ENCODE results near the gene ANKRD60. TPM values are rescaled to one million over a fixed set of nuclear protein-coding genes. Genes with fewer than 3 reads are reported as not detected.

The ANKRD60 gene
- total and polyA plus RNA-seq, 2 of the 4 experiments (the other 2 are of a cell fraction) = not detected

DNA sequence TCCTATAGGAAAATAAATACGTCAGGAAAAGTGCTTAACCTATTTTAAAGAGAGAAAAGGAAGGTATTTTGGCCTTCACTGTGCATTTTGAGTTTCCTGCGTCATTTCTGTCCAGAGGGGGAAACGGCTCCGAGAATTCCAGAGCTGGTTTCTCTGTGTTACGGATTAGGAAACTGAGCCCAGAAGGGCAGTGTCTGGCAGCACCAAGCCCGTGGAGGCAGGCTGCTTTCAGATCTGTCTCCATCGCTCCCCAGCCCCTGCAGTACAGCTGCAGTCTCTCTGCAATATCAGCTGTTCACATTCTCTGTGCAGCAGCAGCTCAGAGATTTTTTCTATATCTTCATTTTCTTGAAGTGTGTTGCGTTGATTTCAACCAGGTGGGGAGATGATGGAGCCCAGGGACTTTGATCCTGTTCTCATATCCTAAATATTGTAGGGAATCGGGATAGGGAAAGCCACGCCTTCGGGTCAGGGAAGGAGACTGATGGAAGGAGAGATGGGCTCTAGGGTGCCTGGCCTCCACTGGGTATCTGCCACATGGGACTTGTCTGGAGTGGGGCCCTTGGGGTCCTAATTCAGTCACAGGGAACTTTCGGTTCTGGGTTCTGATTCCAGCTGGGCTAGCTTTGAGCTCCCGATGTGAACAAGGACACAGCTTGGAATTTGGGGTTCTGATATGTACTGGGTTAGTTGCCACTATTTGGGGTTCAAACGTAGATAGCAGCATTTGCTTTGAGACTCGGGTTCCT is 2.8 kb downstream of the ANKRD60 start (continued):
- TF ChIP-seq RAD21 (IDR thresholded peaks at IDR 0.05; ENCODE audit: low read length) = no peak

DNA sequence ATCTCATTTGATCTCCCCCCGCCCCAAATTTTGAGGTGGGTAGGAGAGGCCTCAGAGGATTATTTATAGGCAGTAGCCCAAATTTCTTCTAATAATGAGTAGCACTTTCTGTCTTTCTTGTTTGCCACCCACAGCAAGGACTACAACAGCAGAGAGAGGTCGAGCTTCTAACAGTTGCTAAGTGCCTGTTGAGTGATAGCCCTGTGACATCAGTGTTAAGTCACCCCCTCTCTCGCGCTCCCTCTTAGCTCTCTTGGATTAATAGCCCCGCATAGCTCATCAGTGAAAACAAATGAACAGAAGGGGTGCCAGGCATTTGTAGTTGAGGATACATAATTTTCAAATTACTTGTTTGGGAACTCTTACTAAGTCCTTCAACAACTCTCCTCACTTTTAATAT is 3.5 kb downstream of the ANKRD60 start:
- Histone ChIP-seq H3K4me1 (ENCODE audit: control insufficient read depth, insufficient read depth, low read length) (no peaks in the 10 kb centered on the region), H4K5ac (ENCODE audit: low read depth, low read length) (no peak overlapping the region), H3K36me3 (ENCODE audit: control insufficient read depth, insufficient read depth, low read length) (no peaks in the 10 kb centered on the region), H3K14ac (replicated peaks; ENCODE audit: low read depth, low read length) (no peak overlapping the region), H3K56ac (ENCODE audit: extremely low read depth, insufficient read depth, low read length) (no peak overlapping the region), H3K79me1 (ENCODE audit: low read depth in 1 of 2, low read length in 2 of 2) (no peaks in the 10 kb centered on the region), H3K9me1 (ENCODE audit: insufficient read depth, low read length) (no peaks in the 10 kb centered on the region), H4K8ac (ENCODE audit: low read depth in 2 of 2, low read length in 2 of 2) (no peak overlapping the region), H2BK5ac (ENCODE audit: low read depth, low read length, poor library complexity, severe bottlenecking) (no peak overlapping the region), H3K9ac (ENCODE audit: low read depth, low read length) (no peak overlapping the region), H3K27ac (ENCODE audit: insufficient read depth, low read length) (no peak overlapping the region), H3K27me3 (ENCODE audit: control insufficient read depth, insufficient read depth, low read length) (peaks cover 47% of the 10 kb centered on the region), H3K4me2 (ENCODE audit: low read depth, low read length) (no peak overlapping the region), H3K4me3 (ENCODE audit: insufficient read depth, low read depth, low read length) (no peak overlapping the region), H2BK20ac (ENCODE audit: low read depth, low read length) (no peak overlapping the region), H2BK15ac (ENCODE audit: low read depth, low read length) (no peak overlapping the region), H3K18ac (ENCODE audit: low read depth, low read length) (no peak overlapping the region), H2AK9ac (replicated peaks; ENCODE audit: low read depth, low read length, poor library complexity) (no peak overlapping the region), H2AK5ac (ENCODE audit: low read depth, low read length) (no peak overlapping the region), H3K9me3 (ENCODE audit: control insufficient read depth, insufficient read depth, low read length) (peaks cover 2% of the 10 kb centered on the region; the same call in 1 of the 2 replicates), H3K23ac (ENCODE audit: low read depth, low read length) (no peak overlapping the region), H4K91ac (ENCODE audit: insufficient read depth, low read depth, low read length) (no peak overlapping the region), H2BK120ac (ENCODE audit: low read depth, low read length) (no peak overlapping the region), H4K20me1 (ENCODE audit: insufficient read depth, low read length) (no peaks in the 10 kb centered on the region; the same call in 1 of the 2 replicates), H2AFZ (replicated peaks; ENCODE audit: low read length, poor library complexity) (no peak overlapping the region), H3K4ac (ENCODE audit: low read depth, low read length) (no peak overlapping the region)
- intact Hi-C loops (cut with micrococcal nuclease) = no loop called here
- ChIA-PET CTCF (interaction anchor here (0.6 to 1.0 kb wide), 2 partner anchors 11 to 466 kb away, joined by 4 read pairs; no protein-coding TSS in a partner anchor), POLR2A (ENCODE audit: unreplicated experiment) (no interaction called here)
- 20% methylated on average over 1 of the region's 5 CpGs; no CpG with 5 or more reads in 1 of the 2 experiments for WGBS, 2 experiments (ENCODE audit: extremely low coverage in 2 of 2, insufficient read length in 1 of 2)
- dilution Hi-C loops (cut with HindIII; ENCODE audit: low sequenced_read_pairs, unreplicated experiment) = loop anchor here (25.0 kb wide), 1 partner anchor 437 kb away; the partner anchor contains the start of gene STX16
- DNase-seq = peak; percentile 35
- TF ChIP-seq FOS (IDR thresholded peaks at IDR 0.05; ENCODE audit: low read depth, low read length) (no peak), SMC3 (IDR thresholded peaks at IDR 0.05; ENCODE audit: low read depth, low read length) (no peak), CEBPB (IDR thresholded peaks at IDR 0.05; ENCODE audit: low read depth, low read length) (no peak), MAFK (IDR thresholded peaks at IDR 0.05; ENCODE audit: low read depth, low read length) (no peak), POLR2A (IDR thresholded peaks at IDR 0.05; ENCODE audit: low read depth, low read length) (no peak), RFX5 (IDR thresholded peaks at IDR 0.05; ENCODE audit: low read depth, low read length) (no peak), MXI1 (IDR thresholded peaks at IDR 0.05; ENCODE audit: borderline replicate concordance, low read depth, low read length) (no peak), NFE2L2 (IDR thresholded peaks at IDR 0.05; ENCODE audit: low read depth, low read length) (no peak), BHLHE40 (IDR thresholded peaks at IDR 0.05; ENCODE audit: low read depth, low read length) (no peak), RCOR1 (IDR thresholded peaks at IDR 0.05; ENCODE audit: insufficient replicate concordance, low read length) (no peak), MAZ (IDR thresholded peaks at IDR 0.05; ENCODE audit: borderline replicate concordance, low read depth, low read length) (no peak)
- TF ChIP-seq, protein P1, sequence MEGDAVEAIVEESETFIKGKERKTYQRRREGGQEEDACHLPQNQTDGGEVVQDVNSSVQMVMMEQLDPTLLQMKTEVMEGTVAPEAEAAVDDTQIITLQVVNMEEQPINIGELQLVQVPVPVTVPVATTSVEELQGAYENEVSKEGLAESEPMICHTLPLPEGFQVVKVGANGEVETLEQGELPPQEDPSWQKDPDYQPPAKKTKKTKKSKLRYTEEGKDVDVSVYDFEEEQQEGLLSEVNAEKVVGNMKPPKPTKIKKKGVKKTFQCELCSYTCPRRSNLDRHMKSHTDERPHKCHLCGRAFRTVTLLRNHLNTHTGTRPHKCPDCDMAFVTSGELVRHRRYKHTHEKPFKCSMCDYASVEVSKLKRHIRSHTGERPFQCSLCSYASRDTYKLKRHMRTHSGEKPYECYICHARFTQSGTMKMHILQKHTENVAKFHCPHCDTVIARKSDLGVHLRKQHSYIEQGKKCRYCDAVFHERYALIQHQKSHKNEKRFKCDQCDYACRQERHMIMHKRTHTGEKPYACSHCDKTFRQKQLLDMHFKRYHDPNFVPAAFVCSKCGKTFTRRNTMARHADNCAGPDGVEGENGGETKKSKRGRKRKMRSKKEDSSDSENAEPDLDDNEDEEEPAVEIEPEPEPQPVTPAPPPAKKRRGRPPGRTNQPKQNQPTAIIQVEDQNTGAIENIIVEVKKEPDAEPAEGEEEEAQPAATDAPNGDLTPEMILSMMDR (conservative IDR thresholded peaks at IDR 0.05; ENCODE audit: low read depth, low read length) = no peak
- TF ChIP-seq, protein P2, sequence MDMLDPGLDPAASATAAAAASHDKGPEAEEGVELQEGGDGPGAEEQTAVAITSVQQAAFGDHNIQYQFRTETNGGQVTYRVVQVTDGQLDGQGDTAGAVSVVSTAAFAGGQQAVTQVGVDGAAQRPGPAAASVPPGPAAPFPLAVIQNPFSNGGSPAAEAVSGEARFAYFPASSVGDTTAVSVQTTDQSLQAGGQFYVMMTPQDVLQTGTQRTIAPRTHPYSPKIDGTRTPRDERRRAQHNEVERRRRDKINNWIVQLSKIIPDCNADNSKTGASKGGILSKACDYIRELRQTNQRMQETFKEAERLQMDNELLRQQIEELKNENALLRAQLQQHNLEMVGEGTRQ (IDR thresholded peaks at IDR 0.05; ENCODE audit: low read depth, low read length) = no peak
- no TSS peak for BruUV-seq (replicated peaks)
- in situ Hi-C loops (cut with MboI; ENCODE audit: low sequenced_read_pairs) = loop anchor here (10.0 to 25.0 kb wide), 2 partner anchors 630 to 812 kb away; partner anchors contain the start of genes ATP5F1E, GNAS, GNAS-AS1 and PRELID3B
- no peak for ATAC-seq (ENCODE audit: low read depth)

All from IMR-90 (cell line).